Hematopoietic multipotent progenitor cell treated with erythropoietin and hydrocortisone succinate and interleukin-3 and kit ligand, for 15 days (in vitro differentiated cells): ENCODE data around the gene TNKS2.
"Not testable (repeated sequence)": the region's sequence is repeated elsewhere in the genome, so short reads cannot be mapped to it uniquely, and the experiment has no call there.

Experiments
- DNase-seq: peaks from one replicate; pipeline ENCODE4 v3.0.0-alpha.2; 2015; ENCODE audit warnings: low spot score

Gene TNKS2

DNA sequence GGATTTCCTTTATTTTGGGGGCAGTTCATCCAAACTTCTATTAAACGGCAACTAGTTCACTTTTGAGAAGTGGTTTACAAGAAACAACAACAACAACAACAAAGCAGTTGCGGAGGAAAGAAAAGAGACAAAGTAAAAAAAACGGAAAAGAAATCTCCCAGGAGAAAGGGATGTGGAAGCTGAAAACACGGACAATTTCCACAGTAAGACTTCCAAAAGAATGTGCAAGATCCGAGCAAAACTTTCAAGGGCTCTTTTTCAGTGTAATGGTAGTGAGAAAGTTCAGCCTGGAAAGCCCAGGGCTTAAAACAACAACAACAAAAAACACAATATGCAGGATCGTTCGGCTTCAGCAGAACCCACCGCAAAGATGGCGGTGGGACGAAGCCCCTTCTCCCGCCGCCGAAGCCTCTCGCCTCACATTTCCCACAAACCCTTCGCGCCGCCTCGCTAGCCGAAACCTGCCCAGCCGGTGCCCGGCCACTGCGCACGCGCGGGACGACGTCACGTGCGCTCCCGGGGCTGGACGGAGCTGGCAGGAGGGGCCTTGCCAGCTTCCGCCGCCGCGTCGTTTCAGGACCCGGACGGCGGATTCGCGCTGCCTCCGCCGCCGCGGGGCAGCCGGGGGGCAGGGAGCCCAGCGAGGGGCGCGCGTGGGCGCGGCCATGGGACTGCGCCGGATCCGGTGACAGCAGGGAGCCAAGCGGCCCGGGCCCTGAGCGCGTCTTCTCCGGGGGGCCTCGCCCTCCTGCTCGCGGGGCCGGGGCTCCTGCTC lies at the start of gene TNKS2:
Gene TNKS2 (plus strand): TSS at position 553 of the 775 bp plus-strand sequence. CDS start 265 bp downstream, outside the sequence.
- peak; percentile 92 for DNase-seq

DNA sequence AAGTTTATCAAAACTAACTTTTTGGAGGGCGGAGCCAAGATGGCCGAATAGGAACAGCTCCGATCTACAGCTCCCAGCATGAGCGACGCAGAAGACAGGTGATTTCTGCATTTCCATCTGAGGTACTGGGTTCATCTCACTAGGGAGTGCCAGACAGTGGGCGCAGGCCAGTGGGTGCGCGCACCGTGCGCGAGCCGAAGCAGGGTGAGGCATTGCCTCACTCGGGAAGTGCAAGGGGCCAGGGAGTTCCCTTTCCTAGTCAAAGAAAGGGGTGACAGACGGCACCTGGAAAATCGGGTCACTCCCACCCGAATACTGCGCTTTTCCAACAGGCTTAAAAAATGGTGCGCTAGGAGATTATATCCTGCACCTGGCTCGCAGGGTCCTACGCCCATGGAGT lies 48.6 kb upstream of the TNKS2 start:
- DNase-seq = not testable (repeated sequence)

DNA sequence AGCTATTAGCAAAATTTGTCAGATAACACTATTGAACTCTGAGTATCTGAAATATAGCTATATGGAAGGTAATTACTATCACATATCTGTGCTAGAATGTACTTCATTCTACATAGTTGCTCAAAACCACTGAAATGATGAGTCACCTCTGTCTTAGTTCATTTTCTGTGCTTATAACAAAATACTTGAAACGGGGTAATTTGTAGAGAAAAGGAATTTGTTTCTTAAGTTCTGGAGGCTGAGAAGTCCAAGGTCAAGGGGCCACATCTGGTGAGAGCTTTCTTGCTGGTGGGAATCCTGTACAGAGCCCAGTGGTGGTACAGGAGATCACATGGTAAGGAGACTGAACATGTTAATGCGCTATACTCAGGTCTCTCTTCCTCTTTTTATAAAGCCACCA lies 41.9 kb upstream of the TNKS2 start:
- no peak for DNase-seq

DNA sequence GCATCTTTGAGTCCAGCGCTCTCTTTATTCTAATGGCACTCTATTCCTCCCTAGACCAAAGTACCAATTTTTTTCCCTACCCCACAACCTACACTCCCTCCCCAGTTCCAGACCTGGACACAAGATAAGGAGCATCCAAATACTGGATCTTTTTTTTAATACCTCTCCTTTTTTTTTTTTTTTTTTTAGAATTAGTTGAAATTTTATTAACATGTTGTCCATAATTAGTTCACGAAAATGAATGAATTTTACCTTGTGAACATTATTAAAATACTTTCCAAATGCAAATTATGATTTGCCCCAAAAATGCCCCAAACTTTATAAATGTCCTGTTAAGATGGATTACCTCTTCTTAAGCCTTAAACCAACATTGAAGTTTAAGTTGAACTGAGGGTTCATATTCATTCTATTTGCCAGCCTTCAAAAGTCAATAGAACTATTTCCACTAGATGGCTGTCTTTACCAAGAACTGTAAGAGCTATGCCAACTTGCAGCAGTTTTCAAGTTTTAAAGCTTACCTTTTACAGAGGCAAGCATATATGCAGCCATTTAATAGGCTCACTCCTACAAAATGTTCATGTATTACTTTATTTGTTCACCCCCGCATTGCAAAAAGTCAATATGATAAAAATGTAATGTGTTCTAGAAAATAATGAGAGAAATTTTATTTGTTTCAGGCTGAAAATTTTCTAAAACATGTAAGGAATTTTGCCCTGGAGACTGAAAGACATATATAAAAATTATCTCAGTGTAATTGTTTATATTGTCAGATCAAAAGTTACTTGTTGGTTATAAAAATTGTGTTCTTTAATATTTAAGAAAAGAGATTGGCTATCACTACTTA lies 39.7 kb upstream of the TNKS2 start:
- DNase-seq = peak; percentile 51

DNA sequence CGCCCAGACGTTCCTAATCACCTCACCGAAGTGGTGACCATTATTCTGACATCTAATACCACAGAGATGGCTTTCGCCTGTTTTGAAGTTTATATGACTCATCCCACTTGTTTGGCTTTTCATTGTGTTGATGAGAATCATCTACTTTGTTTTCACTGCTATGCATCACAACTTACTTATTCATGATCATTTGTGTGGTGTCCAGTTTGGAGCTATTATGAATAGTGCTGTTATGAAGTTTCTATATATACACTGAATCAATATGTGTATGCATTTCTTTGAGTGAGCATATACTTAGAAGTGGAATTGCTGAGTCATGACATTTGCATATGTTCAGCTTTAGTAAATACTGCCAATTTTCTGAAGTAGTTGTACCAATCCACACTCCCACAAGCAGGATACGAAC lies 38.6 kb upstream of the TNKS2 start:
- peak; percentile 5 for DNase-seq

DNA sequence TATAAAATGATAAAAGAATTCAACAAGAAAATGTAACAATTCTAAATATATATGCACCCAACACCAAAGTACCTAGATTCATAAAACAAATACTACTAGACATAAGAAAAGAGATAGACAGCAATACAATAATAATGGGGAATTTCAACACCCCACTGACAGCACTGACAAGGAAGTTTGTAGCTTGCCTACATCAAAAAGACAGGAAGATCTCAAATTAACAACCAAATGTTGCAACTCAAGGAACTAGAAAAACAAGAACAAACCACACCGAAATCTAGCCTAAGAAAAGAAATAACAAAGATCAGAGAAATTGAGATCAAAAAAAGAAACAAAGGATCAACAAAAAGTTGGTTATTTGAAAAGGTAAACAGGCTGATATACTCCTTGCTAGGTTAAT lies 36.5 kb upstream of the TNKS2 start:
- no peak for DNase-seq

DNA sequence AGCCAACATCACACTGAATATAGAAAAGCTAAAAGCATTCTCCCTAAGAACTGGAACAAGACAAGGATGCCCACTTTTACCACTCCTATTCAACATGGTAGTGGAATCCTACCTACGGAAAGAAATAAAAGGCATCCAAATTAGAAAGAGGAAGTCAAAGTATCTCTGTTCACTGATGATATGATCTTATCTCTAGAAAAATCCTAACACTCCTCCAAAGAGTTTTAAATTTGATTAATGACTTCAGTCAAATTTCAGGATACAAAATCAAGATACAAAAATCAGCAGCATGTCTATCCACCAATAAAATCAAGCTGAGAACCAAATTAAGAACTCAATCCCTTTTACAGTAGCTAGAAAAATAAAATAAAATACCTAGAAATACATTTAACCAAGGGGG lies 35.3 kb upstream of the TNKS2 start:
- DNase-seq = no peak

DNA sequence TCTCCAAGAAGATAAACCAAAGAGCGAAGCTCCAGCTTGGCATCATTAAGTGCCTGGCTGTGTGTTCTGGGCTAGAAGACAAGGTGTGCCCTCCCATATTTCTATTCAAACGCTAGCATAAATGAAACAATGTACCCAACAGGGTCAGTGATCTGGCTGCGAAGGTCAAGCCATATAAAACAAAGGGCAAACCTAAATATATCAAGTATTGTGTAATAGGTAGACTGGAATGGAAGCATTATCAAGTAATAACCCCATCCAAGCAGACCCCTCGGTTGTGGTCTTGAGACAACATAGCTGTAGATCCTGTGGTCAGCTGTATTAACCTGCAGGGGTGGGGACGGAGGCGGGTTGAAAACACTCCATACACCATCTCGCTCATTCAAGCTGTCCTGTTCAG lies 31.6 kb upstream of the TNKS2 start:
- DNase-seq = no peak

DNA sequence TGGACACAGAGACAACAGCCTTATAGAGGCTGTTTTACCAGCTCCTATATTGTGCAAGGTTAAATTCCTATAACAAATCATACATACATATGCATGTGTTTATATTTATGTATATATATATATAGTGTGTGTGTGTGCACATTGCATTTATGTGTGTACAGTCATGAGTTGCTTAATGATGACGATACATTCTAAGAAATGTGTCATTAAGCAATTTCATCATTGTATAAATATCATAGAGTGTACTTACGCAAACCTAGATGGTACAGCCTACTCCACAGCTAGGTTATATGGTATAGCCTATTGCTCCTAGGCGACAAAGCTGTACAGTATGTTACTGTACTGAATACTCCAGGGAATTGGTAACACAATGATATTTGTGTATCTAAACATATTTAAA lies 30.1 kb upstream of the TNKS2 start:
- DNase-seq = no peak

DNA sequence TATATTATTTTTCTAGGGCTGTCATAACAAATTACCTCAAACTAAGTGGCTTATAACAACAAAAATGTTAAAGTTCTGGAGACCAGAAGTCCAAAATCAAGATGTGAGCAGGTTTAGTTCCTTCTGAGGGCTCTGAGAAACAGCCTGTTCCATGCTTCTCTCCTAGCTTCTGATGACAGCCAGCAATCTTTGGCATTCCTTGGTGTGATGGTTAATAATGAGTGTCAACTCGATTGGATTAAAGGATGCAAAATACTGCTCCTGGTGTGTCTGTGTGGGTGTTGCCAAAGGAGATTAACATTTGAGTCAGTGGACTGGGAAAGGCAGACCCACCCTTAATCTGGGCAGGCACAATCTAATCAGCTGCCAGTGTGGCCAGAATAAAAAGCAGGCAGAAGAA lies 26.3 kb upstream of the TNKS2 start:
- DNase-seq = no peak

DNA sequence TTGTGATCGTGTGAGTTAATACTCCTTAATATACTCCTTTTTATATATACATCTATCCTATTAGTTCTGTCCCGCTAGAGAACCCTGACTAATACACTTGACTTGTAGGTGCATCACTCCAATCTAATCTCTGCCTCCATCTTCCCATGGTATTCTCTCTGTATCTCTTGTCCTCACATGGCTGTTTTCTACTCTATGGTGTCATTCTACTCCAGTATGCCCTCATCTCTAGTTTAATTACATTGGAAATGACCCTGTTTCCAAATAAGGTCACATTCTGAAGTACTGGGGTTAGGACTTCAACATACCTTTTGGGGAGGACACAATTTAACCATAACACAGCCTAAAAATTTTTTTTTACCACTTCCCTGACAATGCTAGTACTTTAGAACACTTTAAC lies 25.8 kb upstream of the TNKS2 start:
- no peak for DNase-seq

DNA sequence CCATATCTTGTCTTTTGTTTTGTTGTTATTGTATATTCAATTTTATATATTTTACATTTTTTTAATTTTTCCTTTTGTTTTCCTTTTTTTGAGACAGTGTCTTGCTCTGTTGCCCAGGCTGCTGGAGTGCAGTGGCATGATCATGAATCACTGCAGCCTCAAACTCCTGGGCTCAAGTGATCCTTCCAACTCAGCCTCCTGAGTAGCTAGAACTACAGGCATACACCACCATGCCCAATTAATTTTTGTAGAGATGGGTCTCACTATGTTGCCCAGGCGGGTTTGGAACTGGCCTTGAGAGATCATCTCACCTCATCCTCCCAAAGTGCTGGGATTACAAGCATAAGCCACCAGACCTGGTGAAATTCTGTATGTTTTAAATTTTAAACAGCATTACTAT lies 25.4 kb upstream of the TNKS2 start:
- DNase-seq = no peak

DNA sequence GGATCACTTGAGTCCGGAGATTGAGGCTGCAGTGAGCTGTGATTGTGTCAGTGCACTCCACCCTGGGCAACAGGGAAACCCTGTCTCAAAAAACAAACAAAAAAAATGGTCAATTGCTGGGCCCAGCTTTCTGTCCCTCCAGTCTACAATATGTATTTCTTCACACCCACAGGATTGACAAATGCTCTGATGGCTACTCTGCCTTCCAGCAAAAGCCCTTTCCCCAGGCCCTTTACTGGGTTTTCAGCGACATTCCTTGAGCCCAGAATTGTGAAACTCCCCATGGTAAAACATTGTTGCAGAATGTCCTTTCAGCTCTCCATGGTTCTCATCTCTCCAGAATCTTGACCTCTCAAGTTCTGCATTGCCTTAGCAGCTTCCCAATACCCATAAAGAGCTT lies 23.7 kb upstream of the TNKS2 start:
- no peak for DNase-seq

DNA sequence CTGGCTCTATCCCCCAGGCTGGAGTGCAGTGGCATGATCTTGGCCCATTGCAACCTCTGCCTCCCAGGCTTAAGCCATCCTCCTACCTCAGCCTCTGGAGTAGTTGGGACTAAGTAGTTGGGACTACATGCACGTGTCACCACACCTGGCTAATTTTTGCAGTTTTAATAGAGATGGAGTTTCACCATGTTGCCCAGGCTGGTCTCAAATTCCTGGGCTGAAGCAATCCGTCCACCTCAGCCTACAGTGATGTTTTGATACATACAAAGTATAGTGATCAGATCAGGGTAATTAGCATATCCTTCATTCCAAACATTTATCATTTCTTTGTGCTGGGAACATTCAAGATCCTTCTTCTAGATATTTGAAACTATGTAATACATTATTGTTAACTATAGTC lies 22.5 kb upstream of the TNKS2 start:
- no peak for DNase-seq

DNA sequence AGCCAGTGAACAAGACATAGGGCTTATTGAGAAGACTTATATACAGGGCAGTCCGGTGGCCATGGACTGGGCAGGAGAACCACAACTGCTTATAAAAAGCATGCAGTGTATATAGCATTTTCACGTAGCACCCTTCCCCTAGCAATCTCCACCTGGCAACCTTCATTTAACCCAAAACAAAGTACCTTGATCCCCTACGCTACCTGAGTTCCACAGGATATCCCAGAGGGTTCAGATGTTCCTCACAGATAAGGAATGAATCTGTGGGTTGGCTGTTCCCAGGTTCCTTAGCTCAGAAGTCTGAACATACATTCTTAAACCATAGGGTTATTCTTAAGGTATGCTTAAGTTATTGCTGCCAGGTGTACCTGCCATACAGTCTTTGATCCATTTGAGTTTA lies 22.0 kb upstream of the TNKS2 start:
- DNase-seq = no peak

DNA sequence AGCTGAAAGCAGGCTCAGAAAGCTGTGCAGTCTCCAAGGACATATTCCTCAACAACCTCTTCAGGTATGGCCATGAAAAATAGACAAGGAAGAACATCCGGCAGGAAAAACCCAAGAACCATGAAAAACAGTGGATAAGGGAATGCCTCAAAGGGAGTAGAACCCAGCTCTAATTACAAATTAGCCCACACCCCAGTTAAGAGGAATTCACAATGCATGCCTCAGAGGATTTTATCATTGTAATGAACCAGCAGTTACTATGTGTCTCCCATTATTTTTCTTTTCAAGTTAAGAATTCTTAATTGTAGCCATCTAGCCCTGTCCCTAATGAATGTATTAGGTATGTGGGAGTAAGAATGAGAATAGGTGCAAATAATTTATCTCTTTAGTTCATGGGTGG lies 19.7 kb upstream of the TNKS2 start:
- DNase-seq = no peak

DNA sequence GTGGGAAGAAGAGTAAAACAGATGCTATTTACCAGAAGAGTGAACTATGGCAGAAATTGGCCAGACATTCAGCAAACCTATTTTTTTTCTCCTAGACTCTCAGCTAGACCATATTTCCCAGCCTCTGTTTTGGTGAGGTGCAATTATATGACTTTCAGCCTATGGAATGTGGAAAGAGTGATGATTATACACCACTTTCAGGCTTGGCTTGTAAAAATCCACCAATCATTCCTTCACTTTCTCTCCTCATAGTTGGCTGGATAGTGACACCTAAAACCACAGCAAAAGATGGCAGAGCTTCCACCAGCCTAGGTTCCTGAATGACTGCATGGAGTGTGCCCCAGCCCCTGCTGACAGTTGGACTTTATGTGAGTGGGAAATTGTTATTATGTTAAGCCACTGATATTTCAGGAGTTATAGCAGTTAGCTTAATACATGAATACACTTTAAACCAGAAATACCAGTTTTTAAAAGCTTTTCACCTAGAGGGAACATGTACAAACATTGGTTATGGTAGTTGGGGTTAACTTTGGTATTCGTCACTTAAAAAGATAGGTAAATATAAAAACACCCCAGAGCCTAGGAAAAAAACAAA lies 19.1 kb upstream of the TNKS2 start:
- no peak for DNase-seq

DNA sequence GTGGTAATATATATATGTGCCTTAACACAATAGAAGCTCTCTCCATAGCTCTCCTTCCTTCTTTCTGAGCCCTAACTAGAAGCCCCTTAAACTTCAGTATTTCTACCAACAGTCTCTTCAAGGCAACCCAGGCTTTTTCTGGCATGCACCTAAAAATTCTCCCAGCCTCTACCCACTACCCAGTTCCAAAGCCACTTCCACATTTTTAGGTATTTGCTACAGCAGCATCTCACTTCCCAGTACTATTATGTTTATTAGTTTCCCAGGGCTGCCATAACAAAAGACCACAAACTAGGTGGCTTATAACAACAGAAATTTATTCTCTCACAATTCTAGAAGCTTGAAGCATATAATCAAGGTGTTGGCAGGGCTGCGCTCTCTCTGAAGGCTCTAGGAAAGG lies 15.7 kb upstream of the TNKS2 start:
- no peak for DNase-seq

DNA sequence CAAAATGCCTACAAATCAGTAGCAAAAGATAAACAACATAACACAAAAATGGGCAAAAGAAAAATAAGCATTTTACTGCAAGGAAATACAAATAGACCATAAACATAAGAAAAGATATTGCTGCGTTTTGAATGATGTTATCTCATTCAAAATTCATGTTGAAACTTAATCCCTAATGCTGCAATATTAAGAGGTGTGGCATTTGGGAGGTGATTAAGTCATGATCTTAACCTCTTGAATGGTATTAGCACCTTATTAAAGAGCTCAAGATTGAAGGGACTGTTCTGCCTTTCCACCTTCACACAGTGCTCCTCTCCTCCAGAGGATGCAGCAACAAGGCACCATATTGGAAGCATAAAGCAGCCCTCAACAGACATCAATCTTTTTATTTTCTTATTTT lies 12.4 kb upstream of the TNKS2 start:
- DNase-seq = no peak

DNA sequence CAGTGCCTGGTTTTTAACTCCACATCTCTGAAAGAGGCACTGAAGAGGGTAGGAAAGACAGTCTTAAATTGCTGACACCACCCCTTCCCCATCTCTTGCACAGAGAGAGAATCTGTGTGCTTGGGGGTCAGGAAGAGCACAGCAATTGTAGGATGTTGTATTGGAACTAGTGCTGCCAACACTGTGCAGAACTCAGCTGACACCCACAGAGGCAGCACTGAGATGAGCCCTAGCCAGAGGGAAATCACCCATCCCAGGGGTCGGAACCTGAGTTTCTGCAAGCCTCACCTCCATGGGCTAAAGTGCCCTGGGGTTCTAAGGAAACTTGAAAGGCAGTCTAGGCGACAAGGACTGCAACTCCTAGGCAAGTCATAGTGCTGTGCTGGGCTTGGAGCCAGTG lies 11.0 kb upstream of the TNKS2 start:
- DNase-seq = no peak

DNA sequence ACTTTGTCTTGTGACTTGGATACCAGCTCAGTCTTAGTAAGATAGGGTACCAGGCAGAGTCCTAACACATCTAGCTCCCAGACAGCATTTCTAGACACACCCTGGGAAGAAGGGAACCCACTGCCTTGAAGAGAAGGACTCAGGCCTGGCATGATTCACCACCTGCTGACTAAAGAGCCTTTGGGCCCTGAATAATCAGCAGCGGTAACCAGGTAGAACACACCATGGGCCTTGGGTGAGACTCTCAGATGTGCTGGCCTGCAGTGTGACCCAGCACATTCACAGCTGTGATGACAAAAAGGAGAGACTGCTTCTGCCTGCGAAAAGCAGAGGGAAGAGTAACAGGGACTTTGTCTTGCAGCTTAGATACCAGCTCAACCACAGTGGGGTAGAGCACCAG lies 10.4 kb upstream of the TNKS2 start:
- DNase-seq = no peak

DNA sequence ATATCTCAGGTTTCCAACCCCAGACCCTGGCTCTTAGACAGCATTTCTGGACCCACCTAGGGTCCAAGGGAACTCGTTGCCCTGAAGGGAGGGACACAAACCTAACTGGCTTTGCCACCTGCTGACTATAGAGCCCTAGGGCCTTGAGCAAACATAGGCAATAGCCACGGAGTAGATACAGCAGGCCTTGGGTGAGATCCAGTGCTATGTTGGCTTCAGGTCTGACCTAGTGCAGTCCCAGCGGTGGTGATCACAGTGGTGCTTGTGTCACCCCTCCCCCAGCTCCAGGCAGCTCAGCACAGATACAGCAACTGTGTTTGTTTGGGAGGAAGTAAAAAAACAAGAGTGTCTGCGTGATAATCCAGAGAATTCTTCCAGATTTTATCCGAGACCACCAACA lies 9.7 kb upstream of the TNKS2 start:
- no peak for DNase-seq
